ENCODE data around the gene DGCR6. TPM values are rescaled to one million over a fixed set of nuclear protein-coding genes. Genes with fewer than 3 reads are reported as not detected.
"Not testable (repeated sequence)": the region's sequence is repeated elsewhere in the genome, so short reads cannot be mapped to it uniquely, and the experiment has no call there.

DGCR6 gene
- total and polyA plus RNA-seq, 4 donors: 11.1 to 38.5 (median 25.2) TPM

- H3K27ac ChIP-seq (ENCODE audit: low read depth, low read length); H3K27me3 ChIP-seq (ENCODE audit: control insufficient read depth, insufficient read depth, low read length); H3K36me3 ChIP-seq (ENCODE audit: control insufficient read depth, insufficient read depth, low read length); H3K4me3 ChIP-seq (ENCODE audit: low read depth, low read length); H3K9me3 ChIP-seq (ENCODE audit: control insufficient read depth, insufficient read depth, low read length); DNase-seq (ENCODE audit: low read depth in 4 of 6, low spot score in 6 of 6): not testable (repeated sequence)
- H3K4me1 ChIP-seq (ENCODE audit: control insufficient read depth, insufficient read depth, low read length): peaks cover 26% of the 10 kb centered on the region
- WGBS (ENCODE audit: insufficient coverage): 59% methylated on average over 12 of the region's 14 CpGs
Observed at GRCh38 chr22:18958738-18959137, 52.6 kb downstream of the DGCR6 start.

- DNase-seq (ENCODE audit: low read depth in 4 of 6, low spot score in 6 of 6); H3K27me3 ChIP-seq (ENCODE audit: control insufficient read depth, insufficient read depth, low read length); H3K36me3 ChIP-seq (ENCODE audit: control insufficient read depth, insufficient read depth, low read length); H3K4me3 ChIP-seq (ENCODE audit: low read depth, low read length); H3K27ac ChIP-seq (ENCODE audit: low read depth, low read length); H3K9me3 ChIP-seq (ENCODE audit: control insufficient read depth, insufficient read depth, low read length): not testable (repeated sequence)
- H3K4me1 ChIP-seq (ENCODE audit: control insufficient read depth, insufficient read depth, low read length): peaks cover 26% of the 10 kb centered on the region
- no CpG with 5 or more reads among the region's 6 CpGs for WGBS (ENCODE audit: insufficient coverage)
Observed at GRCh38 chr22:18959266-18959665, 53.1 kb downstream of the DGCR6 start.

GRCh38 chr22:18959741-18960140 is 53.6 kb downstream of the DGCR6 start:
- DNase-seq (ENCODE audit: low read depth in 4 of 6, low spot score in 6 of 6); H3K27ac ChIP-seq (ENCODE audit: low read depth, low read length); H3K9me3 ChIP-seq (ENCODE audit: control insufficient read depth, insufficient read depth, low read length); H3K27me3 ChIP-seq (ENCODE audit: control insufficient read depth, insufficient read depth, low read length); H3K36me3 ChIP-seq (ENCODE audit: control insufficient read depth, insufficient read depth, low read length); H3K4me3 ChIP-seq (ENCODE audit: low read depth, low read length): not testable (repeated sequence)
- H3K4me1 ChIP-seq (ENCODE audit: control insufficient read depth, insufficient read depth, low read length): peaks cover 30% of the 10 kb centered on the region
- WGBS (ENCODE audit: insufficient coverage): 90% methylated on average over 4 of the region's 12 CpGs

- not testable (repeated sequence) for H3K27me3 ChIP-seq (ENCODE audit: control insufficient read depth, insufficient read depth, low read length); H3K4me3 ChIP-seq (ENCODE audit: low read depth, low read length); DNase-seq (ENCODE audit: low read depth in 4 of 6, low spot score in 6 of 6); H3K27ac ChIP-seq (ENCODE audit: low read depth, low read length); H3K9me3 ChIP-seq (ENCODE audit: control insufficient read depth, insufficient read depth, low read length); H3K36me3 ChIP-seq (ENCODE audit: control insufficient read depth, insufficient read depth, low read length)
- peaks cover 32% of the 10 kb centered on the region for H3K4me1 ChIP-seq (ENCODE audit: control insufficient read depth, insufficient read depth, low read length)
- 83% methylated on average over 2 of the region's 11 CpGs for WGBS (ENCODE audit: insufficient coverage)
Observed at GRCh38 chr22:18960166-18960820, 54.2 kb downstream of the DGCR6 start.

- not testable (repeated sequence) for H3K9me3 ChIP-seq (ENCODE audit: control insufficient read depth, insufficient read depth, low read length); H3K36me3 ChIP-seq (ENCODE audit: control insufficient read depth, insufficient read depth, low read length); DNase-seq (ENCODE audit: low read depth in 4 of 6, low spot score in 6 of 6); H3K27ac ChIP-seq (ENCODE audit: low read depth, low read length); H3K27me3 ChIP-seq (ENCODE audit: control insufficient read depth, insufficient read depth, low read length); H3K4me3 ChIP-seq (ENCODE audit: low read depth, low read length)
- WGBS (ENCODE audit: insufficient coverage): 100% methylated on average over 5 of the region's 7 CpGs
- H3K4me1 ChIP-seq (ENCODE audit: control insufficient read depth, insufficient read depth, low read length): peaks cover 28% of the 10 kb centered on the region
Observed at GRCh38 chr22:18961201-18961600, 55.1 kb downstream of the DGCR6 start.

Other genes starting within 250 kb of the DGCR6 start
- 10 to 100 TPM; 14.4 to 75.3 TPM for gene PRODH, start 30.0 kb downstream of the DGCR6 start, total RNA-seq
- gene PRODH, start 30.0 kb downstream of the DGCR6 start, polyA plus RNA-seq (ENCODE audit: insufficient read length in 2 of 2): 10 to 100 TPM; 39.5 to 57.6 TPM
- gene DGCR2, start 216.1 kb downstream of the DGCR6 start, total RNA-seq: 10 to 100 TPM; 61.5 to 66.6 TPM
- 100 to 1,000 TPM; 123 TPM for gene DGCR2, start 216.1 kb downstream of the DGCR6 start, polyA plus RNA-seq (ENCODE audit: insufficient read length in 2 of 2)
- gene TSSK2, start 225.0 kb downstream of the DGCR6 start, total RNA-seq: not detected
- gene TSSK2, start 225.0 kb downstream of the DGCR6 start, polyA plus RNA-seq (ENCODE audit: insufficient read length in 2 of 2): not detected
- gene ESS2, start 238.3 kb downstream of the DGCR6 start, total RNA-seq: 10 to 100 TPM in 1 of 2 donors, 1 to 10 TPM in 1; 5.7 to 17.2 TPM
- gene ESS2, start 238.3 kb downstream of the DGCR6 start, polyA plus RNA-seq (ENCODE audit: insufficient read length in 2 of 2): 10 to 100 TPM; 23.5 to 25.5 TPM
- gene GSC2, start 244.0 kb downstream of the DGCR6 start, total RNA-seq: not detected
- gene GSC2, start 244.0 kb downstream of the DGCR6 start, polyA plus RNA-seq (ENCODE audit: insufficient read length in 2 of 2): not detected